Activated CD4-positive, alpha-beta memory T cell treated with anti-CD3 and anti-CD28 coated beads for 36 hours (primary cell): ENCODE measurements around the gene NMU. TPM values are rescaled to one million over a fixed set of nuclear protein-coding genes. Genes with fewer than 3 reads are reported as not detected.

Source experiments
- CTCF ChIA-PET: fragments of 350-600 bp; sonication (Branson Sonifier 250); formaldehyde crosslinking; loops from one replicate; lab custom pipeline; 2021; ENCODE audit warnings: antibody characterized with exemption, inconsistent platforms; lab: Charles Lee
- POLR2A ChIA-PET: fragments of 350-600 bp; sonication (Branson Sonifier 250); formaldehyde crosslinking; loops from one replicate; lab custom pipeline; 2021; ENCODE audit warnings: antibody characterized with exemption; lab: Charles Lee
- DNase-seq: peaks from one replicate; pipeline ENCODE4 v3.0.0-alpha.2; 2020
- H3K27ac Mint-ChIP-seq: one replicate; pipeline ENCODE4 v1.8.0; 2021; ENCODE audit warnings: mixed read lengths
- H3K27me3 Mint-ChIP-seq: one replicate; pipeline ENCODE4 v1.8.0; 2021; ENCODE audit warnings: mixed read lengths
- H3K36me3 Mint-ChIP-seq: one replicate; pipeline ENCODE4 v1.8.0; 2021; ENCODE audit warnings: mixed read lengths
- H3K4me1 Mint-ChIP-seq: one replicate; pipeline ENCODE4 v1.8.0; 2021; ENCODE audit warnings: low read depth, mixed read lengths
- H3K4me3 Mint-ChIP-seq: one replicate; pipeline ENCODE4 v1.8.0; 2021; ENCODE audit warnings: mild to moderate bottlenecking, mixed read lengths
- H3K9me3 Mint-ChIP-seq: one replicate; pipeline ENCODE4 v1.8.0; 2021; ENCODE audit warnings: mixed read lengths
- intact Hi-C: fragments of 100-400 bp; cut with micrococcal nuclease; formaldehyde crosslinking; loops from one replicate; pipeline ENCODE4 v1.15.1; 2023
- total RNA-seq, 2 experiments: library from RNA; stranded (reverse); gene quantifications; one replicate each; pipeline ENCODE4 v1.2.3, GENCODE V29; 2021

Gene NMU
- total RNA-seq, 2 experiments from 2014 or later: 0.63 TPM; not detected in 1

DNA sequence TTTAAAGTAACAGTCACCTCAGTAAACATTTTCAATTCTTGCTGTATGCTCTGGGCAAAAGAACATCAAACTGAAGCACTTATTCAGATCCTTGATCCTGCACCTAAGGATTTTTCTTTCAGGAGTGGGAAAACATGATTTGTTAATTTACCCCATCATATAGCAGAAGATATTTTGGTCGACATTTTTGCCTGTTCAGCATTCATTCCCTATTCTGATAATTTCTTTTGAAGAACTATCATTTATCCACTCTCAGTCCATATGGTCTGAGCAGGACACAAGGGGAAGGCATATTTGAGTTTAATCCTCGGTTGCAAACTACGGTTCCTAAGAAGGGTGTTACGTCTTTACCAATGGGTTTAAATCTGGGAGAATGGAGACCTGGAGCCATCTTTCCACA, 88.2 kb downstream of the NMU start:
- Mint-ChIP-seq H3K9me3 (no peaks in the 10 kb centered on the region), H3K4me3 (peak overlapping the region; percentile 88), H3K36me3 (no peaks in the 10 kb centered on the region), H3K27ac (no peak overlapping the region), H3K27me3 (peaks cover 5% of the 10 kb centered on the region), H3K4me1 (peaks cover 47% of the 10 kb centered on the region)
- intact Hi-C loops: loop anchor here (1.0 to 5.0 kb wide), 4 partner anchors 113 to 606 kb away; partner anchors contain the start of genes SRD5A3 and TMEM165
- DNase-seq: no peak
- POLR2A ChIA-PET: no interaction called here
- CTCF ChIA-PET: no interaction called here

DNA sequence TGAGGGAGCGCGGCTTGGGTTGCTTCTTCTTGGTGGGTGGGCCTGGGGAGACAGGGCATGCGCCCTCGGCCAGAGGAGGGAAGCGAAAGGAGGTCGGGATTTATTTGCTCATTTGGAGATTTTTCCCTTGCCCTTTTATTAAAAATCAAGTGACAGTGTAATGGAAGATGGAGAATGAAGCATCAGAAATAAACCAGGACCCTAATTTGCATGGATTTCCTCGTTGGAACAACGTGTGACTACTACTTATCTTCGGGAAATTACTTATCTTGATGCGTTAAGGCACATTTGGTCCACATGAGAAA, 88.7 kb downstream of the NMU start:
- peak overlapping the region; percentile 88 for H3K4me3 Mint-ChIP-seq
- peaks cover 5% of the 10 kb centered on the region for H3K27me3 Mint-ChIP-seq
- CTCF ChIA-PET: interaction anchor here (0.7 kb wide), 1 partner anchor 198 kb away, joined by 4 read pairs; no protein-coding TSS in a partner anchor
- no peaks in the 10 kb centered on the region for H3K36me3 Mint-ChIP-seq
- DNase-seq: no peak
- POLR2A ChIA-PET: interaction anchor here (0.9 kb wide), 1 partner anchor 152 kb away, joined by 4 read pairs; the partner anchor contains the start of gene TMEM165
- intact Hi-C loops: loop anchor here (1.0 to 5.0 kb wide), 4 partner anchors 113 to 605 kb away; partner anchors contain the start of genes SRD5A3 and TMEM165
- H3K4me1 Mint-ChIP-seq: peaks cover 50% of the 10 kb centered on the region
- H3K27ac Mint-ChIP-seq: peak overlapping the region; percentile 86
- H3K9me3 Mint-ChIP-seq: no peaks in the 10 kb centered on the region

DNA sequence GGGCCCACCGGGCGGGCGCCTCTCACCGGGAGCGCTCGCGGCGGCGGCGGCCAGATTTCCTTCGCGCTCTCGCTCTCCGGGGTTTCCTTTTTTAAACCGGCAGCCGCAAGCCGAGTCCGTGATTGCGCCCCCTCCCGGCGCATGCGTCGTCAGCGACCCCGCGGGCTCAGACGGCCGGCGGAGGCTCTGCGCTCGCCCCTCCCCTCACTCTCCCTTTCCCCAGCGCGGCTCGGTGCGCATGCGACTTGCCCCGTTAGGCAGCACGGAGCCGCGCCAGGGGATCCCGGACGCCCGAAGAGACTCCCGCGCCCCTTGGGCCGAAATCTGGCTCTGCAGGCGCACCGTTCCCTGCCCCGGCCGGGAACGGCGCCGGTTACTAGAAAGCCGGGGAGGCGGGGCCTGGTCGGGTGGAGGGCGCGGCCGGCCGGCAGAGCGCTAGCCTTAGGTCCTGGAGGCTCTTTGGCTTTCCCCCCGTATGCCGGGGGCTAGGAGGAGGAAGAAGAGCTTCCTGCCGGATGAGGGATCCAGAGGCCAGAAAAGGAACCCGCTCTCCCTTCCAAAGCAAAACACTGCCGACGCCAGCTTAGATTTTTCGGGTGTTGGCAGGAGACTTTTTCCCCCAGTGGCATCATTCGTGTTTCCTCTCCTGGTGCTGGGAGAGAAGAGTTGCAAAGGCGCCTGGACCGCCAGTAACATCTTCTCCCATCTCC, 89.2 kb downstream of the NMU start, which contains the start of gene CLOCK:
TSS of gene CLOCK (minus strand) at position 154 of the 710 bp plus-strand sequence. CDS start 64,124 bp downstream, outside the sequence.
- H3K36me3 Mint-ChIP-seq: no peaks in the 10 kb centered on the region
- H3K27me3 Mint-ChIP-seq: peaks cover 5% of the 10 kb centered on the region
- peak within 1 kb of the TSS; percentile 88 for H3K4me3 Mint-ChIP-seq
- H3K27ac Mint-ChIP-seq: peak within 1 kb of the TSS; percentile 86
- ChIA-PET CTCF (interaction anchor here (0.7 to 1.2 kb wide), 4 partner anchors 8 to 235 kb away, joined by 3 to 5 read pairs (median 4); no protein-coding TSS in a partner anchor), POLR2A (interaction anchor here (0.9 to 1.6 kb wide), 2 partner anchors 151 to 201 kb away, joined by 4 read pairs; partner anchors contain the start of genes SRD5A3 and TMEM165)
- no peaks in the 10 kb centered on the region for H3K9me3 Mint-ChIP-seq
- intact Hi-C loops: loop anchor here (1.0 to 5.0 kb wide), 5 partner anchors 112 to 888 kb away; partner anchors contain the start of genes PPAT, SRD5A3 and TMEM165
- DNase-seq: peak; percentile 88
- H3K4me1 Mint-ChIP-seq: peaks cover 52% of the 10 kb centered on the region

DNA sequence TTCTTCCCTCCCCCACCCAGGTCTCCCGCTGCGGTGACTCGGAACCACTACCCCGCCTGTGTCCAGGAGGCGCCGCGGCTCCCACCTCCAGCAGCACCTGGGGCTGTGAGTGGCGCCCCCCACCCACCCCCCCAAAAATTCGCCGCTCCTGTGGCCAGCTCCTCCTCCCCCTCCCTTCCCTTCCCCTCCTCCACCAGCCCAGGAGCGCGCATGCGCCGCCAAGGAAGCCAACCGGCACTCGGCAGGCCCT, 89.7 kb downstream of the NMU start:
- no peaks in the 10 kb centered on the region for H3K9me3 Mint-ChIP-seq
- CTCF ChIA-PET: interaction anchor here (0.6 to 1.2 kb wide), 6 partner anchors 8 to 234 kb away, joined by 3 to 5 read pairs (median 4); partner anchors contain the start of genes SRD5A3 and TMEM165
- H3K27ac Mint-ChIP-seq: peak overlapping the region; percentile 62
- no peaks in the 10 kb centered on the region for H3K36me3 Mint-ChIP-seq
- intact Hi-C loops: loop anchor here (1.0 to 5.0 kb wide), 4 partner anchors 112 to 889 kb away; partner anchors contain the start of genes PPAT and SRD5A3
- DNase-seq: no peak
- peaks cover 56% of the 10 kb centered on the region for H3K4me1 Mint-ChIP-seq
- POLR2A ChIA-PET: interaction anchor here (1.6 kb wide), 2 partner anchors 151 to 200 kb away, joined by 4 to 7 read pairs; partner anchors contain the start of genes SRD5A3 and TMEM165
- peaks cover 3% of the 10 kb centered on the region for H3K27me3 Mint-ChIP-seq
- H3K4me3 Mint-ChIP-seq: peak overlapping the region; percentile 88

DNA sequence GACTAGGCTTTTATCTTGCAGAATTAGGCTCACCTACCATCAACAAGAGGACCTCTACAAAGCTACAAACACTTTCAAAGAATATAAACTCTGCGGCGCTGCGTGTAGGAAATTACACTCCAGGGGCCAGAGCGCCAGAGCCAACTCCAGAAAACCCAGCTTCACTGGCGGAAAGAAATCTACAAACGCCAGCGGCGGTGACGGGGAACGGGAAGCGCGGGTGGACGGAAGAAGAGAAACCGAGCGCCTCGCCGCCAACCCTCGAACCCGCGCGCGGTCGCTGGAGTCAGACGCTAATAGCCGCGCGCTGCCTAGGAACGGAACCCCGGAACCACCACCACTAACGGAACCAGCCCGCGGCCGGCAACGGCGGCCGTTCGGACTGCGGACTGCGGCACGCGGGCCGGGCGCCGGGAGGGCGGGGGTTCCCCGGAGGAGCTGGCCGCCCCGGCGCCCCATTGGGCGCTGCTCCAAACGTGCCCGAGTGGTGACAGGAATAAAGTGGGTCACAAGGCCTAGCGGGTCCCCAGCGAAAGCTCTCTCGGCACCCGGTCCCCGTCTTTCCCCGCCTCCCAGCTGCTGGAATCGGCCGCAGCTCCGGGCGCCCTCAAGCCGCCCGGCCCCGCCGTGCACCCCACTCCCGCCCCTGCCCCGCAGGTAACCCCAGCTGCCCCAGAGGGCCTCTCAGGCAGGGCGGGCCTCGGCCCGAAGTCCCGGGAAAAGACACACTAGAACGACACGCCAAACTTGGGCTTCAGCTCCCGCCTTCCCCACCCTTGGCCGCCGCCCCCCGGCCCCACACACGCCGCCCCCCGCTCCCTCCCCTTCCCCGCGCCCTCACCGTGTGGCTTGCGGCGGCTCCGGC, 90.2 kb downstream of the NMU start:
- Mint-ChIP-seq H3K9me3 (no peaks in the 10 kb centered on the region), H3K27ac (peak overlapping the region; percentile 84), H3K4me1 (peaks cover 59% of the 10 kb centered on the region), H3K36me3 (no peaks in the 10 kb centered on the region), H3K4me3 (peak overlapping the region; percentile 88), H3K27me3 (peaks cover 3% of the 10 kb centered on the region)
- DNase-seq: peak; percentile 73
- ChIA-PET CTCF (interaction anchor here (0.6 to 1.3 kb wide), 9 partner anchors 9 to 307 kb away, joined by 3 to 5 read pairs (median 4); partner anchors contain the start of genes EXOC1, SRD5A3 and TMEM165), POLR2A (interaction anchor here (1.3 to 1.6 kb wide), 3 partner anchors 151 to 1432 kb away, joined by 3 to 7 read pairs (median 4); partner anchors contain the start of genes POLR2B, SRD5A3 and TMEM165)
- intact Hi-C loops: loop anchor here (1.0 to 5.0 kb wide), 5 partner anchors 111 to 889 kb away; partner anchors contain the start of genes EXOC1, PPAT and SRD5A3

Other genes starting within 250 kb of the NMU start
- 10 to 100 TPM; 50.4 to 56.8 TPM for gene TMEM165, start 240.3 kb downstream of the NMU start, total RNA-seq
- gene CLOCK, start 89.4 kb downstream of the NMU start, total RNA-seq: 10 to 100 TPM; 10.9 to 12.0 TPM
- not detected for gene PDCL2, start 44.1 kb downstream of the NMU start, total RNA-seq
- not detected for gene EXOC1L, start 183.5 kb upstream of the NMU start, total RNA-seq
- 10 to 100 TPM; 21.9 to 22.4 TPM for gene EXOC1, start 217.3 kb upstream of the NMU start, total RNA-seq